Activated CD4-positive, alpha-beta T cell treated with anti-CD3 and anti-CD28 coated beads for 4 hours (primary cell): ENCODE measurements around the gene HEPH.
"Not testable (repeated sequence)": the region's sequence is repeated elsewhere in the genome, so short reads cannot be mapped to it uniquely, and the experiment has no call there.

ENCODE experiments used
- DNase-seq, 2 donors: peaks; one replicate each; pipeline ENCODE4 v3.0.0-alpha.2; 2020

Gene HEPH

DNA sequence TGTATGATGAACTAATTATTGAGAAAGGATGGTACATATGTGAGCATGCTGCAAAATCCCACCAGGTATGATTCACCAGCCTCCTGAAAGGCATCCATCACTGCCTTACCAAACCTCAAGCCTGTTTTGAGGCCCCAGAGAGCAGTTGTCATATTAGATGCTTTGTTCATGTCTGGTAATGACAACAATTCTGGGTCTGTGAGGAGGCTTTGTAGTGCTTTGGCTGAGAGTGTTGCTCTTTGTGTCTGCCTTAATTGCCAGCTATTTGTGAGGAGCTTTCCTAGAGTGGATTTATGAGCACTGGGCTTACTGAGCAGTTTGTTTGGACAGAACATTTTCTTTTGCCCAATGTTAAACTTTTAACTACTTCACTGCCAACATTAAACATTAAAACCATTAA, 69.2 kb downstream of the HEPH start:
- DNase-seq = no peak

DNA sequence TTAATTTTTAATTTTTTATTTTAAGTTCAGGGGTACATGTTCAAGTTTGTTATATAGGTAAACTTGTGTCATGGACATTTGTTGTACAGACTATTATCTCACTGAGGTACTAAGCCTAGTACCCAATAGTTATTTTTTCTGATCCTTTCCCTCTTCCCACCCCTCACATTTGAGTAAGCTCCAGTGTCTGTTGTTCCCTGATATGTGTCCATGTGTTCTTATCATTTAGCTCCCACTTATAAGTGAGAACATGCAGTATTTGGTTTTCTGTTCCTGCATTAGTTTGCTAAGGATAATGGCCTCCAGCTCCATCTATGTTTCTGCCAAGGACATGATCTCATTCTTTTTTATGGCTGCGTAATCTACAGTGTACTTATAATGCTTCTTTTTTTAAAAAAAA, 69.9 kb downstream of the HEPH start:
- not testable (repeated sequence) for DNase-seq

DNA sequence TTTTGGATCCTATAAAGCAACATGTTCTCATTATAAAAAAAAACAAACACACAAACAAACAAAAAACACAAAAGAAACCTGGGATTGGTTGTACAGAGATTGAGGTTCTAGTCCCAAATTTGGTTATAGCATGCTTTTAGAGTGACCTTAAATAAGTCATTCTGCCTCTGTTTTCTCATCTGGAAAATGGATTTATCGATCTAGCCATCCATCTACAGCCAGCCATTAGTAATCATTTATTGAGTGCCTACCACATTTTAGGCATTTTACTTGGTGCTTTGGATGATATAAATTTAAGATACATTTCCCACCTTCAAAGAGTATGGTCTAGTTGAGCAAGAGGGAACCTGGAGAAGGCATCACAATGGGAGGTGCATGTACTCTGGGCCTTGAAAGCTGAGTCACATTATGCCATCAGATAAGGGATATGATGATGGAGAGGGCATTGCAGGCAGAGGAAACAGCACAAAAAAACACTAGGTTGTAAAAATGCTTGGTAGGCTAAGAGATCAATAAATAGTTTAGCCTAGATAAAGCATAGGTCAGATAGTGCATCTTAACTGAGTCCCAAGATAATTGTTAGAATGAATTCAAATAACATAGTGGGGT, 91.4 kb downstream of the HEPH start:
- DNase-seq = no peak

DNA sequence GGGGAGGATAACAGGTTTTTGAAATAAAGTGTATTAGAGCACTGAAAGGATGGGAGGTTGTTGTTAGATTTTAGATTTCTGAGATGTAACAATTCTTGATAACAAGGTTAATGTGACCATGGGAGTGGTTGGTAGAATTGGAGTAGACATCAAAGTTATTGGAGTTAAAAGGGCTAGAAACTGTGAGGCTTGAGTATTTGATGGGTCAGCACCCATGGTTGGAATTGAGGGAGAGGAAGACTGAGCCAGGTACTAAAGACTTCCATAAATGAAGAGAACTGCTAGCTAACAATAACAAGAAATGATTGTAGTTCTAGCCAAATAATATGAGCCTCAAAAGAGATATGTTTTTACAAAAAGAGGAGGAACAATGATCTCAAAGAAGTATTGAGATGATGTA, 98.8 kb downstream of the HEPH start:
- no peak for DNase-seq
